ENCODE data around the gene KCNIP1. TPM values are rescaled to one million over a fixed set of nuclear protein-coding genes. Genes with fewer than 3 reads are reported as not detected.

Gene KCNIP1
- polyA plus RNA-seq, 3 donors = not detected

DNA sequence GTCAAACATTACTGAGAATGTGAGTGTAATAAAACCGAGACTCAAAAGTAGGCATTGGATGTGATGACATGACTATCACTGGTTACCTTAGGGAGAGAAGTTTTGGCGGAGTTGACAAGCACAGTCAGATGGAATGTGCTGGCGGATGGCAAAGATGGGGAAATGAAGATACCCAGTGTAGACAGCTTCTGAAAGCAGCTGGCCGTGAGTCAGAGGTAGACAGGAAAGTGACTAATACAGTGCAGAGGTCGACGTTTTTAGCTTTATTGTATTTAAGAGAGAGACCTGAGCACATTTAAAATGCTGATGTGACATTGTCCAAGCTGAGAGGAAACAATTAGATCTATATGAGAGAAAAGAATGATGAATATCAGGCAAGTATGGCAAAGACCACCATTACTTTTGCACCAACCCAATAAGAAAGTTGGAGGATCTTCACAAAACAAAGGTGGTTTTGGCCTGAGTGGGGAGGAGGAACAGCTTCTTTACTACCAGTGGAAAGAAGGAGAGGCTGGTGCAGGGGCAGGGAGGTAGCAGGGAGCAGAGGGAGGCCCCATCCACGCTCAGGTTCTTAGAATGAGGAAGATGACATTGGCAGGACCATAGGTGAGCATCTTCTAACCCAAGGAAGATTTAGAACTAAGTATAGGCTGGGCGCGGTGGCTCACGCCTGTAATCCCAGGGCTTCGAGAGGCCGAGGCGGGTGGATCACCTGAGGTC lies 36.7 kb upstream of the KCNIP1 start:
- Histone ChIP-seq H2AFZ (ENCODE audit: insufficient read depth, low read depth, low read length, poor library complexity, severe bottlenecking) (no peak overlapping the region), H3K9me3 (replicated peaks in 1 of 2; ENCODE audit: control insufficient read depth in 1 of 2, insufficient read depth in 1 of 2, low read length in 2 of 2) (no peaks in the 10 kb centered on the region), H3K4me3 (replicated peaks in 1 of 3; ENCODE audit: low read depth in 2 of 3, low read length in 3 of 3) (no peak overlapping the region), H3K4me1 (ENCODE audit: control insufficient read depth in 1 of 2, insufficient read depth in 2 of 2, low read length in 2 of 2) (peaks cover 36 to 41% of the 10 kb centered on the region in 2 donors), H3K36me3 (replicated peaks in 1 of 2; ENCODE audit: control insufficient read depth in 1 of 2, insufficient read depth in 2 of 2, low read length in 2 of 2) (no peaks in the 10 kb centered on the region), H3K79me2 (ENCODE audit: insufficient read depth, low read length) (no peaks in the 10 kb centered on the region), H3K27me3 (ENCODE audit: control insufficient read depth in 2 of 2, insufficient read depth in 2 of 2, low read length in 2 of 2) (peaks cover 0 to 3% of the 10 kb centered on the region in 2 donors), H4K20me1 (ENCODE audit: insufficient read depth, low read length) (no peaks in the 10 kb centered on the region), H3K9ac (ENCODE audit: insufficient read depth, low read length, poor library complexity, severe bottlenecking) (no peak overlapping the region), H3K4me2 (replicated peaks; ENCODE audit: extremely low read depth, low read length, poor library complexity, severe bottlenecking) (no peak overlapping the region), H3K27ac (ENCODE audit: low read depth in 1 of 2, low read length in 2 of 2) (peak overlapping the region; percentile 40 to 79)
- Mint-ChIP-seq H3K27ac (no peak overlapping the region), H3K27me3 (ENCODE audit: low read depth in 3 of 3) (peaks cover under 1 to 3% (median 2%) of the 10 kb centered on the region in 3 donors), H3K4me1 (peaks cover 24% of the 10 kb centered on the region), H3K36me3 (no peaks in the 10 kb centered on the region), H3K4me3 (no peak overlapping the region), H3K9me3 (no peaks in the 10 kb centered on the region)
- WGBS (ENCODE audit: insufficient coverage) = 10% methylated on average over 6 of the region's 13 CpGs
- TF ChIP-seq, protein P1, sequence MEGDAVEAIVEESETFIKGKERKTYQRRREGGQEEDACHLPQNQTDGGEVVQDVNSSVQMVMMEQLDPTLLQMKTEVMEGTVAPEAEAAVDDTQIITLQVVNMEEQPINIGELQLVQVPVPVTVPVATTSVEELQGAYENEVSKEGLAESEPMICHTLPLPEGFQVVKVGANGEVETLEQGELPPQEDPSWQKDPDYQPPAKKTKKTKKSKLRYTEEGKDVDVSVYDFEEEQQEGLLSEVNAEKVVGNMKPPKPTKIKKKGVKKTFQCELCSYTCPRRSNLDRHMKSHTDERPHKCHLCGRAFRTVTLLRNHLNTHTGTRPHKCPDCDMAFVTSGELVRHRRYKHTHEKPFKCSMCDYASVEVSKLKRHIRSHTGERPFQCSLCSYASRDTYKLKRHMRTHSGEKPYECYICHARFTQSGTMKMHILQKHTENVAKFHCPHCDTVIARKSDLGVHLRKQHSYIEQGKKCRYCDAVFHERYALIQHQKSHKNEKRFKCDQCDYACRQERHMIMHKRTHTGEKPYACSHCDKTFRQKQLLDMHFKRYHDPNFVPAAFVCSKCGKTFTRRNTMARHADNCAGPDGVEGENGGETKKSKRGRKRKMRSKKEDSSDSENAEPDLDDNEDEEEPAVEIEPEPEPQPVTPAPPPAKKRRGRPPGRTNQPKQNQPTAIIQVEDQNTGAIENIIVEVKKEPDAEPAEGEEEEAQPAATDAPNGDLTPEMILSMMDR (IDR thresholded peaks at IDR 0.05) = no peak
- intact Hi-C loops (cut with micrococcal nuclease) = loop anchor here (2.0 to 5.0 kb wide), 2 partner anchors 14 to 35 kb away; partner anchors contain the start of gene KCNIP1 (in 1 of the 2)
- DNase-seq = peak; percentile 90 to 97 (median 95)

DNA sequence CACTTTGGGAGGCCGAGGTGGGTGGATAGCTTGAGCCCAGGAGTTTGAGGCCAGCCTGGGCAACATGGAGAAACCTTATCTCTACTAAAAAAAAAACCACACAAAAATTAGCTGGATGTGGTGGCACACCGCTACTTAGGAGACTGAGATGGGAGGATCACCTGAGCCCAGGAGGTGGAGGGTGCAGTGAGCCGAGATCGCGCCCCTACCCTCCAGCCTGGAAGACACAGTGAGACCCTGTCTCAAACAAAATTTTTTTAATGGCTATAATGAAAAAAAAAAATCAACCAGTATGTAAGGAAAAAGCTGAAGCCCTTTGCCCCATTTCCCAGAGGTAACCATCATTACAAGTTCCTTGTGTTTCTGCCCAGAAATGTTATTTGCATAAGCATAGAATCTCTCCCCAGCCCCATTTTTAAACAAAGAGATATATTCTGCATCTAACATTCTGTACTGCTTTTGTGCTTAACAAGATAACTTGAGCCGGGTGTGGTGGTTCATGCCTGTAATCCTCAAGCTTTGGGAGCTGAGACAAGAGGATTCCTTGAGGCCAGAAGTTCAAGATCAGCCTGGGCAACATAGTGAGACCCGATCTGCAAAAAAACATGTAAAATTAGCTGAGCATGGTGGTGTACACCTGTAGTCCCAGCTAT lies 35.1 kb upstream of the KCNIP1 start:
- no peaks in the 10 kb centered on the region for H3K79me2 ChIP-seq (ENCODE audit: insufficient read depth, low read length)
- no peaks in the 10 kb centered on the region for H4K20me1 ChIP-seq (ENCODE audit: insufficient read depth, low read length)
- H3K4me1 Mint-ChIP-seq = peaks cover 24% of the 10 kb centered on the region
- peaks cover 0 to 3% of the 10 kb centered on the region in 2 donors for H3K27me3 ChIP-seq (ENCODE audit: control insufficient read depth in 2 of 2, insufficient read depth in 2 of 2, low read length in 2 of 2)
- peaks cover 36 to 41% of the 10 kb centered on the region in 2 donors for H3K4me1 ChIP-seq (ENCODE audit: control insufficient read depth in 1 of 2, insufficient read depth in 2 of 2, low read length in 2 of 2)
- H2AFZ ChIP-seq (ENCODE audit: insufficient read depth, low read depth, low read length, poor library complexity, severe bottlenecking) = no peak overlapping the region
- no peak overlapping the region for H3K4me3 Mint-ChIP-seq
- WGBS (ENCODE audit: insufficient coverage) = 100% methylated on average over 1 of the region's 7 CpGs
- no peaks in the 10 kb centered on the region for H3K36me3 Mint-ChIP-seq
- H3K4me3 ChIP-seq (replicated peaks in 1 of 3; ENCODE audit: low read depth in 2 of 3, low read length in 3 of 3) = no peak overlapping the region
- H3K4me2 ChIP-seq (replicated peaks; ENCODE audit: extremely low read depth, low read length, poor library complexity, severe bottlenecking) = no peak overlapping the region
- H3K9ac ChIP-seq (ENCODE audit: insufficient read depth, low read length, poor library complexity, severe bottlenecking) = no peak overlapping the region
- no peak overlapping the region for H3K27ac ChIP-seq (ENCODE audit: low read depth in 1 of 2, low read length in 2 of 2)
- no peaks in the 10 kb centered on the region for H3K9me3 Mint-ChIP-seq
- H3K36me3 ChIP-seq (replicated peaks in 1 of 2; ENCODE audit: control insufficient read depth in 1 of 2, insufficient read depth in 2 of 2, low read length in 2 of 2) = no peaks in the 10 kb centered on the region
- no peaks in the 10 kb centered on the region for H3K9me3 ChIP-seq (replicated peaks in 1 of 2; ENCODE audit: control insufficient read depth in 1 of 2, insufficient read depth in 1 of 2, low read length in 2 of 2)
- intact Hi-C loops (cut with micrococcal nuclease) = loop anchor here in 1 of 2 donors (5.0 kb wide), 1 partner anchor 34 kb away; the partner anchor contains the start of gene KCNIP1
- TF ChIP-seq, protein P1 (IDR thresholded peaks at IDR 0.05) = no peak
- peak overlapping the region in 2 of 7 donors; percentile 31 to 32 for H3K27ac Mint-ChIP-seq
- H3K27me3 Mint-ChIP-seq (ENCODE audit: low read depth in 3 of 3) = peaks cover 0 to 2% (median 1%) of the 10 kb centered on the region in 3 donors
- DNase-seq = no peak
